A549 treated with GW870086 at 1 μM for 4 hours (cell line): ENCODE measurements around the gene IGF1R. TPM values are rescaled to one million over a fixed set of nuclear protein-coding genes. Genes with fewer than 3 reads are reported as not detected.

Experiments used
- total RNA-seq: library from RNA; stranded (reverse); fragments of 200-300 nt; extraction: Qiagen RNA extraction; gene quantifications from 5 replicates; pipeline ENCODE4 v1.2.3, GENCODE V29; 2022; ENCODE audit warnings: low read depth

Gene IGF1R
- 39.1 to 53.3 TPM (median 52.2 TPM) in 5 replicates for total RNA-seq

DNA sequence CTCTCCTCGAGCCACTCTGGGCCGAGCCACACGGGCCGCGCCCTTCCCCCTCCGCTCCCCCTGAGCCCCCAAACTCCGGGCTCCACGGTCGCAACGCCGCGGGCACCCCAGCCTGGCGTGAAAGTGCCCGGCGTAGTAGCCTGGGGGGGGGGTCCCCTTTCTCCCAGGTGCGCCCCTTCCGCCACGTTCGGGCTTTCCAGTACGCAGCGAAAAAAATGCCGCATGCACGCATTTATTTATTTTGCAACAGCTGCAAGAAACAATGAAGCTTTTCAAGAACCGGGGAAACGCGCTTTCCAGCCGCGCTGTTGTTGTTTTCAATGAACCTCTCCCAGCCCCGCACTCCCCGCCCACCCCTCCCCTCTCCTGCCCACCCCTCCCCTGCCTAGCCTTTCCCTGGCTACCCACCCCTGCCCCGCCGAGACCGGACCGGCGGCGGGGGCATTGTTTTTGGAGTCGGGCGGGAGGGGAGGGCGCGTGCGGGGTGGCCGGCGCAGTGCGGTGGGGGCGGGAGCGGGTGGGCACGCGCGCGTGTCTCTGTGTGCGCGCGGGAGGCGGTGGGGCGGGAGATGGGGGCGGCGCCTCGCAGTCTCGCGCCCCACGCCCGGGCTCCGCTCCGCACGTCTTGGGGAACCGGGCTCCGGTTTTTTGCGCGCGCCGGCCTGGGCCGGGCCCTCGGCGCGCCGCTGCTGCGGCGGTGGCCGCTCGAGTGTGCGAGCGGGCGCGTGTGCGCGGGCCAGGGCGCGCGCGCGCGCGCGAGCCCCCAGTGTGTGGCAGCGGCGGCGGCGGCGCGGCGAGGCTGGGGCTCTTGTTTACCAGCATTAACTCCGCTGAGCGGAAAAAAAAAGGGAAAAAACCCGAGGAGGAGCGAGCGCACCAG lies at the start of gene IGF1R:
Gene IGF1R (plus strand): TSS at position 766 of the 880 bp plus-strand sequence. CDS start 1,043 bp downstream, outside the sequence.

